ENCODE data around the gene CARS2. TPM values are rescaled to one million over a fixed set of nuclear protein-coding genes. Genes with fewer than 3 reads are reported as not detected.
"Not testable (repeated sequence)": the region's sequence is repeated elsewhere in the genome, so short reads cannot be mapped to it uniquely, and the experiment has no call there.

The CARS2 gene
- total RNA-seq, 1 experiment from 2014 or later, result 41.9 TPM

DNA sequence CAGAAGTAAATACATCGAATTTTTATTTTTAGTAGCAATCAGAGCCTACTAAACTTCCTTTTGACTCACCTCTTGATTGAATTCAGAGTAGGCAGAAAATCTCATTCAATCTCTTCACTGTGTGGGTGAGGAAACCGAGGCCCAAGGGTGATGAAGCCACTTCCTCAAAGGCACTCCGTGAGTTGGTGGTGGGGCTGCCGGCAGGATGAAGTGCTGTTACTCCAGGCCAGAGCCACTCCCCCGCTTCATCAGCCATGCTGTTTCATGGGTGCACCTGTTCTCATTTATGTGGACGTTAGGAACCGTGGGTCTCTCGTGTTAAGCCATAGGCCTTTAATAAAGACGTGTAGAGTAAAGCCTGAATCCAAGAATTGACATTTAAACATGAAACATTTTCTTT is 20.8 kb upstream of the CARS2 start:
- no CpG with 5 or more reads among the region's 9 CpGs for WGBS (ENCODE audit: extremely low coverage, insufficient read length, low lambda C conversion rate)
- Histone ChIP-seq H3K27me3 (ENCODE audit: insufficient read depth, low read length) (no peaks in the 10 kb centered on the region), H3K14ac (ENCODE audit: insufficient read depth, low read length) (no peak overlapping the region), H3K23ac (ENCODE audit: insufficient read length, low read depth, low read length) (no peak overlapping the region), H3K23me2 (ENCODE audit: insufficient read length, low read depth, low read length, poor library complexity, severe bottlenecking) (no peaks in the 10 kb centered on the region), H4K20me1 (ENCODE audit: control insufficient read depth, insufficient read depth, insufficient read length) (no peaks in the 10 kb centered on the region), H4K5ac (ENCODE audit: insufficient read length, low read depth, low read length) (no peak overlapping the region), H3K9ac (ENCODE audit: extremely low read depth, insufficient read length, low read length) (no peak overlapping the region), H2BK20ac (ENCODE audit: low read depth, low read length, poor library complexity, severe bottlenecking) (no peak overlapping the region), H2AFZ (ENCODE audit: low read length) (no peak overlapping the region), H4K91ac (ENCODE audit: insufficient read length, low read depth, low read length) (no peak overlapping the region), H3K79me2 (ENCODE audit: insufficient read depth, low read length) (no peaks in the 10 kb centered on the region; the same call in 1 of the 2 replicates), H4K8ac (replicated peaks; ENCODE audit: insufficient read length, low read depth, low read length) (no peak overlapping the region), H3K4ac (ENCODE audit: low read depth, low read length) (no peak overlapping the region), H3K18ac (ENCODE audit: insufficient read length, low read depth, low read length) (no peak overlapping the region), H3T11ph (ENCODE audit: low read length) (no peak overlapping the region), H3K79me1 (ENCODE audit: insufficient read depth, low read depth, low read length, poor library complexity, severe bottlenecking) (peaks cover 3% of the 10 kb centered on the region), H2BK12ac (ENCODE audit: insufficient read length, low read depth, low read length) (no peak overlapping the region), H2BK5ac (ENCODE audit: insufficient read length, low read length) (no peak overlapping the region), H3K9me3 (ENCODE audit: control insufficient read depth, low read depth, low read length) (no peaks in the 10 kb centered on the region), H2BK15ac (ENCODE audit: low read depth, low read length) (no peak overlapping the region), H2AK5ac (ENCODE audit: insufficient read length, low read length) (no peak overlapping the region), H3K27ac (ENCODE audit: insufficient read length, low read depth, low read length) (no peak overlapping the region), H3K4me2 (ENCODE audit: insufficient read depth, insufficient read length, low read length) (no peak overlapping the region), H2BK120ac (ENCODE audit: low read depth, low read length, poor library complexity, severe bottlenecking) (no peak overlapping the region), H3K4me1 (ENCODE audit: insufficient read depth, low read length) (no peaks in the 10 kb centered on the region), H3K56ac (ENCODE audit: insufficient read length, low read depth, low read length) (no peak overlapping the region)
- TF ChIP-seq, protein P1, sequence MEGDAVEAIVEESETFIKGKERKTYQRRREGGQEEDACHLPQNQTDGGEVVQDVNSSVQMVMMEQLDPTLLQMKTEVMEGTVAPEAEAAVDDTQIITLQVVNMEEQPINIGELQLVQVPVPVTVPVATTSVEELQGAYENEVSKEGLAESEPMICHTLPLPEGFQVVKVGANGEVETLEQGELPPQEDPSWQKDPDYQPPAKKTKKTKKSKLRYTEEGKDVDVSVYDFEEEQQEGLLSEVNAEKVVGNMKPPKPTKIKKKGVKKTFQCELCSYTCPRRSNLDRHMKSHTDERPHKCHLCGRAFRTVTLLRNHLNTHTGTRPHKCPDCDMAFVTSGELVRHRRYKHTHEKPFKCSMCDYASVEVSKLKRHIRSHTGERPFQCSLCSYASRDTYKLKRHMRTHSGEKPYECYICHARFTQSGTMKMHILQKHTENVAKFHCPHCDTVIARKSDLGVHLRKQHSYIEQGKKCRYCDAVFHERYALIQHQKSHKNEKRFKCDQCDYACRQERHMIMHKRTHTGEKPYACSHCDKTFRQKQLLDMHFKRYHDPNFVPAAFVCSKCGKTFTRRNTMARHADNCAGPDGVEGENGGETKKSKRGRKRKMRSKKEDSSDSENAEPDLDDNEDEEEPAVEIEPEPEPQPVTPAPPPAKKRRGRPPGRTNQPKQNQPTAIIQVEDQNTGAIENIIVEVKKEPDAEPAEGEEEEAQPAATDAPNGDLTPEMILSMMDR (conservative IDR thresholded peaks at IDR 0.05), result no peak
- no peak overlapping the region for H3K4me3 Mint-ChIP-seq
- H3K9me3 Mint-ChIP-seq, result no peaks in the 10 kb centered on the region
- H3K4me1 Mint-ChIP-seq, result peaks cover 0 to 5% of the 10 kb centered on the region in 2 experiments; a peak in 1 of 4 replicates
- H3K36me3 Mint-ChIP-seq (ENCODE audit: insufficient read depth in 1 of 3, low read depth in 3 of 3), result peaks cover 0 to 5% (median 0%) of the 10 kb centered on the region in 3 experiments; a peak in 1 of 7 replicates
- H3K27ac Mint-ChIP-seq, result no peak overlapping the region
- no peak for DNase-seq
- H3K27me3 Mint-ChIP-seq (ENCODE audit: low read depth), result no peaks in the 10 kb centered on the region

GRCh38 chr13:110726153-110726552 is 20.2 kb upstream of the CARS2 start:
- not testable (repeated sequence) for H3K23me2 ChIP-seq (ENCODE audit: insufficient read length, low read depth, low read length, poor library complexity, severe bottlenecking); H3K23ac ChIP-seq (ENCODE audit: insufficient read length, low read depth, low read length); H3K9me3 Mint-ChIP-seq; H2AK5ac ChIP-seq (ENCODE audit: insufficient read length, low read length); DNase-seq; H3K27me3 Mint-ChIP-seq (ENCODE audit: low read depth); H3K79me2 ChIP-seq (ENCODE audit: insufficient read depth, low read length); H4K8ac ChIP-seq (replicated peaks; ENCODE audit: insufficient read length, low read depth, low read length); H3K79me1 ChIP-seq (ENCODE audit: insufficient read depth, low read depth, low read length, poor library complexity, severe bottlenecking); H4K5ac ChIP-seq (ENCODE audit: insufficient read length, low read depth, low read length); H3K4me3 Mint-ChIP-seq; H2BK15ac ChIP-seq (ENCODE audit: low read depth, low read length); H3K27me3 ChIP-seq (ENCODE audit: insufficient read depth, low read length); H3K18ac ChIP-seq (ENCODE audit: insufficient read length, low read depth, low read length); H2BK20ac ChIP-seq (ENCODE audit: low read depth, low read length, poor library complexity, severe bottlenecking); H4K91ac ChIP-seq (ENCODE audit: insufficient read length, low read depth, low read length); H3K4me1 Mint-ChIP-seq; H3K4me1 ChIP-seq (ENCODE audit: insufficient read depth, low read length); H2AFZ ChIP-seq (ENCODE audit: low read length); H3K27ac Mint-ChIP-seq; H2BK5ac ChIP-seq (ENCODE audit: insufficient read length, low read length); H4K20me1 ChIP-seq (ENCODE audit: control insufficient read depth, insufficient read depth, insufficient read length); H2BK12ac ChIP-seq (ENCODE audit: insufficient read length, low read depth, low read length); H3K56ac ChIP-seq (ENCODE audit: insufficient read length, low read depth, low read length); H3K9me3 ChIP-seq (ENCODE audit: control insufficient read depth, low read depth, low read length); H2BK120ac ChIP-seq (ENCODE audit: low read depth, low read length, poor library complexity, severe bottlenecking); H3K36me3 Mint-ChIP-seq (ENCODE audit: insufficient read depth in 1 of 3, low read depth in 3 of 3); H3K14ac ChIP-seq (ENCODE audit: insufficient read depth, low read length); H3K9ac ChIP-seq (ENCODE audit: extremely low read depth, insufficient read length, low read length); H3K4ac ChIP-seq (ENCODE audit: low read depth, low read length); H3K4me2 ChIP-seq (ENCODE audit: insufficient read depth, insufficient read length, low read length); H3T11ph ChIP-seq (ENCODE audit: low read length); H3K27ac ChIP-seq (ENCODE audit: insufficient read length, low read depth, low read length)
- WGBS (ENCODE audit: extremely low coverage, insufficient read length, low lambda C conversion rate), result no CpG with 5 or more reads among the region's 6 CpGs
